Measurements from ENCODE around the gene CEP112. TPM values are rescaled to one million over a fixed set of nuclear protein-coding genes. Genes with fewer than 3 reads are reported as not detected.

The CEP112 gene
- total and polyA plus RNA-seq, 3 donors from 2014 or later: 50.2 to 107 (median 78.8) TPM

DNA sequence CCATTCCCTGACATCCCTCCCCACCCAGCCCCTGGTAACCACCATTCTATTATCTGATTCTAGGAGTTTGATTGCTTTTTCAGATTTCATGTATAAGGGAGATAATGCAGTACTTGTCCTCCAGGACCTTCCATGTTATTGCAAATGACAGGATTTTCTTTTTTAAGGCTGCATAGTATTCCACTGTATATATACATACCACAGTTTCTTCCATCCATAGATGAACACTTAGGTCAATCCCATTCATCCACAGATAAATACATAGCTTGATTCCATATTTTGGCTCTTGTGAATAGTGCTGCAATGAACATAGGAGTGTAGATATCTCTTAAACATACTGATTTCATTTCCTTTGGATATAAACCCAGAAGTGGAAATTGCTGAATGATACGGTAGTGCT is 183.3 kb downstream of the CEP112 start:
- H3K4me1 ChIP-seq: no peaks in the 10 kb centered on the region
- no peak for TF ChIP-seq POLR2A (IDR thresholded peaks at IDR 0.05)
- TF ChIP-seq, protein P1, sequence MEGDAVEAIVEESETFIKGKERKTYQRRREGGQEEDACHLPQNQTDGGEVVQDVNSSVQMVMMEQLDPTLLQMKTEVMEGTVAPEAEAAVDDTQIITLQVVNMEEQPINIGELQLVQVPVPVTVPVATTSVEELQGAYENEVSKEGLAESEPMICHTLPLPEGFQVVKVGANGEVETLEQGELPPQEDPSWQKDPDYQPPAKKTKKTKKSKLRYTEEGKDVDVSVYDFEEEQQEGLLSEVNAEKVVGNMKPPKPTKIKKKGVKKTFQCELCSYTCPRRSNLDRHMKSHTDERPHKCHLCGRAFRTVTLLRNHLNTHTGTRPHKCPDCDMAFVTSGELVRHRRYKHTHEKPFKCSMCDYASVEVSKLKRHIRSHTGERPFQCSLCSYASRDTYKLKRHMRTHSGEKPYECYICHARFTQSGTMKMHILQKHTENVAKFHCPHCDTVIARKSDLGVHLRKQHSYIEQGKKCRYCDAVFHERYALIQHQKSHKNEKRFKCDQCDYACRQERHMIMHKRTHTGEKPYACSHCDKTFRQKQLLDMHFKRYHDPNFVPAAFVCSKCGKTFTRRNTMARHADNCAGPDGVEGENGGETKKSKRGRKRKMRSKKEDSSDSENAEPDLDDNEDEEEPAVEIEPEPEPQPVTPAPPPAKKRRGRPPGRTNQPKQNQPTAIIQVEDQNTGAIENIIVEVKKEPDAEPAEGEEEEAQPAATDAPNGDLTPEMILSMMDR (IDR thresholded peaks at IDR 0.05): no peak
- no peak overlapping the region for H3K4me3 ChIP-seq
- DNase-seq: no peak
- H3K36me3 ChIP-seq (ENCODE audit: low read depth, missing control alignments): no peaks in the 10 kb centered on the region
- WGBS, 2 donors: 0 to 40% methylated on average over 1 of the region's 1 CpG
- no peaks in the 10 kb centered on the region for H3K27me3 ChIP-seq
- H3K9me3 ChIP-seq: no peaks in the 10 kb centered on the region
- intact Hi-C loops (cut with DNase I; ENCODE audit: low total_unique reads): no loop called here
- H3K27ac ChIP-seq: no peak overlapping the region

DNA sequence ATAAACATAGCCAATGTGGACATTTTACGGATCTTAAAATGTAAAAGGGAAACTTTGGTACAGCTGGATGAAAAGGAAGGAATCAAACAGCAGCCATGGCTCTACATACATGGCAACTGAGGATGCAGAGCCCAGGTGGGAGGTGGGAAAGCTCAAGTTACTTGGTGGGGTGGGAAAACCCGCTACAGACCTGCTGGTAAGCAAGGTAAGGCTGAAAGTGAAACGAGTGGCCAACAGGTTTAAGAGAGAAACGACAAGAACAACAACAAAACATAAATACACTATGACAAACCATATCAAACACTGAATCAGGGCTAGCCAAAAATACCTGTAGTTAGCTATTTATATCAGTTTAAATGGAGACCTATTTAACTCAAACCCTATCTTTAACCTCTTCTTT is 185.3 kb downstream of the CEP112 start:
- Histone ChIP-seq H3K4me3 (no peak overlapping the region), H3K27ac (no peak overlapping the region), H3K4me1 (no peaks in the 10 kb centered on the region), H3K9me3 (no peaks in the 10 kb centered on the region), H3K36me3 (ENCODE audit: low read depth, missing control alignments) (no peaks in the 10 kb centered on the region), H3K27me3 (no peaks in the 10 kb centered on the region)
- WGBS, 2 donors: 85 to 89% methylated on average over 4 of the region's 4 CpGs
- intact Hi-C loops (cut with DNase I; ENCODE audit: low total_unique reads): no loop called here
- no peak for TF ChIP-seq POLR2A (IDR thresholded peaks at IDR 0.05)
- TF ChIP-seq, protein P1 (IDR thresholded peaks at IDR 0.05): no peak
- no peak for DNase-seq

DNA sequence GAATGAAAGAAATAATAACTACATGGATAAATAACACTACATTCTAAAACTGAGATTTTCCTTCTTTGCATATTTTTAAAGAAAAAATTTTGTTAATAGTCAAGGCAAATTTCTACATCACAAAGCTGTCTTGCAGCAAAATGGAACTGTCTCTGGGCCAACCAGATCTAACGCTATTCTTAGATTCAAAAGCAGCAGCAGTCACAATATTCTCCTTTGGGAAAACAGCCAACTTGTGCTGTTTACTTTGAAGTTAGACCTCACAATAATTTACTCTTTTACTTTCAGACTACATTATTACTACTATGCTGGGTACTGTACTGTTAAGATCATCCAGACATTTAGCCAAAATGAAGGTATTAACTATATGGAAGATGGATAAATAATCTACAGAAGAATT is 189.1 kb downstream of the CEP112 start:
- intact Hi-C loops (cut with DNase I; ENCODE audit: low total_unique reads): no loop called here
- no peak for TF ChIP-seq POLR2A (IDR thresholded peaks at IDR 0.05)
- TF ChIP-seq, protein P1 (IDR thresholded peaks at IDR 0.05): no peak

DNA sequence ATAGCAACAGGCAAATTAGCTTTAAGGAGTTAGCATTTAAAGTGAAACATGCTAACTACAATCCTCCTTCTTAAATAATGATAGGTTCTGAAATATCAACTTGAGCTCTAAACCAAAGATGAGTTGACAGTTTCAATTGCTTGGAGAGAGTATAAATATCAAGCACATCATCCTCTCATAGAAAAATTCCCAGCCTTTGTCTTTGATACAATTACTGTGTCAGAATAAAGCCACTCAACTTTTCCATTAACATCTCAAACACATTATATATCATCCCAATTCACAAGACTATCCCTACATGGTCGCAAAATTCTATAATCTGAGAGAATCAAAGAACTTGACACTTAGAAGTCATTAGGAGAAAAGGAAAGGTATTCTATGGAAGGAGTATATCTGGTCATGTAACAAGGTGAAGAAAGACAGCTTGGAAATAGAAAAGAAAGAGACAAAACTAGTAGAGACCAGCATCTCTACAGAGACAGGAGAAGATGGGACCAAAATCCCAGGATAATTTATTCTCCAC is 189.8 kb downstream of the CEP112 start:
- Histone ChIP-seq H3K27me3 (no peaks in the 10 kb centered on the region), H3K36me3 (ENCODE audit: low read depth, missing control alignments) (no peaks in the 10 kb centered on the region), H3K9me3 (no peaks in the 10 kb centered on the region), H3K27ac (no peak overlapping the region), H3K4me3 (no peak overlapping the region), H3K4me1 (no peaks in the 10 kb centered on the region)
- 83 to 97% methylated on average over 1 of the region's 1 CpG for WGBS, 2 donors
- TF ChIP-seq, protein P1 (IDR thresholded peaks at IDR 0.05): no peak
- no peak for TF ChIP-seq POLR2A (IDR thresholded peaks at IDR 0.05)
- intact Hi-C loops (cut with DNase I; ENCODE audit: low total_unique reads): no loop called here
- no peak for DNase-seq

More for the DNA sequence above, 189.1 kb downstream of the CEP112 start:
- Histone ChIP-seq H3K4me3 (no peak overlapping the region), H3K4me1 (no peaks in the 10 kb centered on the region), H3K27me3 (no peaks in the 10 kb centered on the region), H3K27ac (no peak overlapping the region), H3K36me3 (ENCODE audit: low read depth, missing control alignments) (no peaks in the 10 kb centered on the region), H3K9me3 (no peaks in the 10 kb centered on the region)
- no peak for DNase-seq
- 44 to 45% methylated on average over 1 of the region's 1 CpG for WGBS, 2 donors

DNA sequence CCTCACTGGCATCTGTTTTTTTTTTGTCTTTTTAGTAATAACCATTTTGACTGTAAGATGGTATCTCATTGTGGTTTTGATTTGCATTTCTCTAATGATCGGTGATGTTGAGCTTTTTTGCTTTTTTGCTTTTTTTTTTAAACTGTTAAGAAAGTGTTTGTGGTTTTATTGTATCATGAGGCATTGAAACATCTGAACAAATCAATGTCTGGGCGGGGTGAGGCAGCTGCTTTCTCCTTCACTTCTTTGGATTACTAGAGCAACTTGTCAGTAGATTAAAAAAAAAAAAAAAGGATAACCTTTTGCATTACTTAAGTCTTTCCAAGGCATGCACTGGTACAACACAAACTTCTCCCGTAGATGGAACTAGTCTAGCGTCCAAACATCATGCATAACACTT is 191.7 kb downstream of the CEP112 start:
- Histone ChIP-seq H3K4me1 (no peaks in the 10 kb centered on the region), H3K9me3 (no peaks in the 10 kb centered on the region), H3K4me3 (no peak overlapping the region), H3K36me3 (ENCODE audit: low read depth, missing control alignments) (no peaks in the 10 kb centered on the region), H3K27ac (no peak overlapping the region), H3K27me3 (no peaks in the 10 kb centered on the region)
- no peak for DNase-seq
- intact Hi-C loops (cut with DNase I; ENCODE audit: low total_unique reads): no loop called here
- 69 to 87% methylated on average over 4 of the region's 4 CpGs for WGBS, 2 donors
- TF ChIP-seq, protein P1 (IDR thresholded peaks at IDR 0.05): no peak
- TF ChIP-seq POLR2A (IDR thresholded peaks at IDR 0.05): no peak

Measured in testis (tissue), 3 donors.